Measurements from ENCODE around the gene SRPRB.

The SRPRB gene

DNA sequence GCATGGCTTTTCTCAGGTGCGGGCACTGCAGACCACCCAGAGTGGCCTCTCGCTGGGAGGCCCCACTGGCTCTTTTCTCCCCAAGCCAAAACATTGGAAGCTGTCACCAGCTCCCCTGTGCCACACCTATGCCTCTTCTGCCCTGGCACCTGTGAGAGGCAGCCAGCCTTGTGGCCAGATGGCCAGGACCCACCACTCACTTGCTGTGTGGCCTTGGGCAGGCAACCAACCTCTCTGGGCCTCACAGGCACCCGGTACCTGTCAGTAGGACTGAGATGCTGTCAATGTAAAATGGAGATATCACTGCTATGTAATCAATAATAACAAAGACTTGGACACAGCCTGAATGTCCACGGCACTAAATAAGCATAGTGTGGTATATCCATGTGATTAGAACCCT, 36.5 kb downstream of the SRPRB start:
- no peak for DNase-seq (ENCODE audit: low spot score)

DNA sequence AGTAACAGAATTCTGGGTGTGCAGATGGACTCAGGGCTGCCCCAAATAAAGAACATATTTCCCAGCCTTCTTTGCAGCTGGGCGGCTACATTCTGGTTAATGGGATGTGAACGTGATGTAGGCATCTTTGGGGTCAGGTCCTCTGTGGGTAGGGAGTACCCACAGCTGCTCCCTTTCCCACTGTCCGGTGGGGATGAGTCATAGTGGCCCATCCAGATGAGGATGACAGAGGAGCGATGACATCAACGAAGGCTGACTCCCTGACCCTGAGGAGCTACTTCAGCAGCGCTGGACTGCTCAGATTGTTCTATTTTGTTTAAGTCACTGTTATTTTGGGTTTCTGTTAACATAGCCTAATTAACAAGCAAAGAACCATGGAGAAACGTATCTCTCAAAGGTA, 38.0 kb downstream of the SRPRB start:
- no peak for DNase-seq (ENCODE audit: low spot score)

- DNase-seq (ENCODE audit: low spot score): no peak
Measured at GRCh38 chr3:133845127-133845526, 39.5 kb downstream of the SRPRB start.

DNA sequence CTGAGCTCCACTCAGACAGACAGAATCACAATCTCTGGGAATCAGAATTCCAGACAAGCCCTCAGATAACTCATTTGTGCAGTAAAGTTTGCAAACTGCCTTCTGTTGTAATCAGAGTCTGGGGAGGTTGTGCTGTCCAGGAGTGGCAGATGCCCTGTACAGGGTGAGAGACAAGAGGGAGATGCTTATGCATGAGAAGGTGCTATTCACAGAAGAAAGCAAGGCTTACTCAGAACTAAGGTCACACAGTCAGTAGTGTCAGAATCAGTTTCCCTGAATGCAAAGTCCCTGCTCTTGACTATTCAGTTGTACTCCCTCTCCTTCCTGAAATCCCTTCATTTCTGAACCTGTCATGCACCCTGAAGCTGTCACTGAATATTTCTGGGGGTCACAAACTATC, 43.7 kb downstream of the SRPRB start:
- no peak for DNase-seq (ENCODE audit: low spot score)

- no peak for DNase-seq (ENCODE audit: low spot score)
Measured at GRCh38 chr3:133850034-133850433, 44.4 kb downstream of the SRPRB start.

- DNase-seq (ENCODE audit: low spot score): no peak
Measured at GRCh38 chr3:133851266-133851906, 45.8 kb downstream of the SRPRB start.

- no peak for DNase-seq (ENCODE audit: low spot score)
Measured at GRCh38 chr3:133851931-133852330, 46.3 kb downstream of the SRPRB start.

DNA sequence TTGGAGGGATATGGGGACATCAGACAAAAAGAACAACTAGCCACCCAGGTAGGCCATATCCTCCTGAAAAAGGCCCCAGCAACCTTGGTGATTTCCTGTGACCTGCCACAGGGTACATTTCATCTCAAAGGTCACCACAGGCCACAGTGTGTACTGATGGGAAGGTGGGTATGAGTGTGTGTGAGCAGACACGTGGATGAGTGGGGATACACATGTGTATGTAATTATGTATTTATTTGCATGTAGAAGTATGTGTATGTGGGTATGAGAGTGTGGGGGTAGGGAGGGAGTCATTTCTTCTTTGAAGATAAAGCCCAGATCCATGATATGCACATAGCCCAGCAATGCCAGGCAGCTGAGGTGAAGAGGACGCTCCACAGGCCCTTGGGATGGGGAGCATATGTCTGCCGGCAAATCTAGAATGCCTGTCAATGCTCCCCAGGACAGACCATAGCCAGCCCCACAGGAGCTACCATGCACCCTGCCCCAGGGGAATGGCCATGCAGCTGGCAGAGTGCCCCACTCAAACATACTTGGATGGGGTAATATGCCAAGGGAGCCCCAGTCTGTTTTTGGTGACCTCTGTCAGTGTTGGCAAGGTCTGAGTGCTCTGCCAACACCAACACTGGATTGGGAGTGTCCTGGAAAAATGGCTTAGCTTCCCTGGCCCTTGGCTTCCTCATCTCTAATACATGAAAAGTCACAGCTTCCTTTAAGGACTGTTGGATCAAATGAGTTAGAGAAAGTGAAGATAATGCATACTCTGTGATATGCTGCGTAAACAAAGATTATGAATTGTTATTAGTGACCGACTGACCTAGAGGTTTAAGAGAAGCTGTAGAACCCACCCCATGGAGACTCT, 47.7 kb downstream of the SRPRB start:
- no peak for DNase-seq (ENCODE audit: low spot score)

DNA sequence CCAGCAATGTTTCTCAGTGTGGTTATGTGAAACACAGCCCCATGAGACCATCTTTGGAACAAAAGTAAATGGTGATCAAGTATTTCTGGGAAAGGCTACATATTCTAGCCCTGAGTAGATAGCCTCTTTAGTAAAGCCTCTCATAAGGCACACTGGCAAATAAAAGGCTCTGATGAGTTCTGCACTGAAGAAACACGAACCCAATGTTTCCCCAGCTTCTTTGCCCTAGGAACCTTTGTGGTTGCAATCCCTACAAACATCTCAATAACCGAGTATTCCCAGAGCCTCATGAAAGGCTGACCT, 48.3 kb downstream of the SRPRB start:
- no peak for DNase-seq (ENCODE audit: low spot score)

GRCh38 chr3:133854264-133855001, 48.8 kb downstream of the SRPRB start:
- no peak for DNase-seq (ENCODE audit: low spot score)

- no peak for DNase-seq (ENCODE audit: low spot score)
Measured at GRCh38 chr3:133855002-133855370, 49.4 kb downstream of the SRPRB start.

- DNase-seq (ENCODE audit: low spot score): no peak
Measured at GRCh38 chr3:133855772-133856171, 50.2 kb downstream of the SRPRB start.

DNA sequence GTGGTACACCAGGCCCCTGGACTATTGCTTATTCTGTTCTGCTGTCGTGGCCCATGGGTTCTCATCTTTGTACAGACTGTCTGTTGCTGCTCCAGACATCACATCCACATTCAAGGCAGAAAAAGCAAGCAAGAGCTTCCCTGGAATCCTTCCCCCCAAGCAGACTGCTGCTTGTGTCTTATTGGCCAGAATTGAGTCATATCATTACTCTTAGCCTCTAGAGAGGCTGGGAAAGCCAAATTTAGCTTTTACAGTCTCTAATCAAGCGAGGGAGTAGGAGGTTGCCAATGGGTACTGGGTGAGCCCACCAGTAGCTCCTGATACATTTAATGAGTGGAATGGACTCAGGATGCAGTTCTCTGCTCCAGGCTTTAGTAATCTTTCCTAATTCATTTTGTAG, 50.7 kb downstream of the SRPRB start:
- no peak for DNase-seq (ENCODE audit: low spot score)

- no peak for DNase-seq (ENCODE audit: low spot score)
Measured at GRCh38 chr3:133857767-133858166, 52.2 kb downstream of the SRPRB start.

GRCh38 chr3:133859381-133860234, 54.0 kb downstream of the SRPRB start:
- no peak for DNase-seq (ENCODE audit: low spot score)

- DNase-seq (ENCODE audit: low spot score): no peak
Measured at GRCh38 chr3:133860519-133860918, 54.9 kb downstream of the SRPRB start.

DNA sequence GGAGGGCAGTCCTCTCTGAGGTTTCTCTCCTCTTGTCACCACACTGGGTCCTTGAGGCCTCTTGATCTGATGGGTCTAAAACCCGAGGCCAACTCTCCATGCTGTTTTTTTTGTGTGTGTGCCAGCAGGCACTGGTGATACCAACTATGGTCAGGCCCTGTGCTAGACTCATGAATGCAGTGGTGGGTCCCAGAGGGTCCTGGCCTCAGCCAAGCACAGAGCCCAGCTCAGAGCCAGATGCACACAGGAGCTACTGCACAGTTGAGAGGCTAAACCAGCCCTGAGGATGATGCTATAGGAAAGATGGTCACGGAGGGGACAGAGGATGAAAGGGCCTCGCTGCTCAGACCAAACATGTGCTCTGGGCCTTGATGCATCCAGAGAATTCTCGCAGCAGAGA, 56.5 kb downstream of the SRPRB start:
- no peak for DNase-seq (ENCODE audit: low spot score)

GRCh38 chr3:133863911-133864310, 58.3 kb downstream of the SRPRB start:
- no peak for DNase-seq (ENCODE audit: low spot score)

DNA sequence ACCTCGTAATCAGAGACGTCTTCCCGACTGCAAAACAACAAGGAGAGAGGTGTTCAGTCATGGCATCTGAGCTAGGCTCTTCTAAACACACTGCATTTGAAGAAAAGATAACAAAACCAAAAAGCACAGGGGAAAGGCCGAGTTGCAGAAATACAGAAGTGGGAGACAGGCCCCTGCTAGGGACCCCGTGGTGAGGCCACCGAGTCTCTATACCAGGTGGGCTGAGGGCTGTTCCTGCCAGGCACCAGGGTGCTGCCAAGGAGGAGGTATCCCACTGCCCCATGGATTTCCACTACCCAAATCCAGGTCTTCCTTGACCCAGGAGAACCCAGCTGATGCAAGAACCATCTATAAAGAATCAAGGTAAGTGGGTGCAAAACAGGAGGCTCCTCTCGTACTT, 59.0 kb downstream of the SRPRB start:
- DNase-seq (ENCODE audit: low spot score): no peak

- no peak for DNase-seq (ENCODE audit: low spot score)
Measured at GRCh38 chr3:133865136-133865855, 59.7 kb downstream of the SRPRB start.

- DNase-seq (ENCODE audit: low spot score): no peak
Measured at GRCh38 chr3:133866141-133866540, 60.5 kb downstream of the SRPRB start.

- no peak for DNase-seq (ENCODE audit: low spot score)
Measured at GRCh38 chr3:133868186-133868585, 62.6 kb downstream of the SRPRB start.

Measured in germinal center (tissue), 1 donor.